ENCODE data around the gene AUTS2.
"Not testable (repeated sequence)": the region's sequence is repeated elsewhere in the genome, so short reads cannot be mapped to it uniquely, and the experiment has no call there.

The AUTS2 gene

GRCh38 chr7:70632400-70632799, 1034.1 kb downstream of the AUTS2 start:
- no peak for DNase-seq

- DNase-seq: no peak
These were observed 1035.8 kb downstream of the AUTS2 start for GRCh38 chr7:70634071-70634470.

- no peak for DNase-seq
These were observed 1036.4 kb downstream of the AUTS2 start for GRCh38 chr7:70634610-70635068.

DNA sequence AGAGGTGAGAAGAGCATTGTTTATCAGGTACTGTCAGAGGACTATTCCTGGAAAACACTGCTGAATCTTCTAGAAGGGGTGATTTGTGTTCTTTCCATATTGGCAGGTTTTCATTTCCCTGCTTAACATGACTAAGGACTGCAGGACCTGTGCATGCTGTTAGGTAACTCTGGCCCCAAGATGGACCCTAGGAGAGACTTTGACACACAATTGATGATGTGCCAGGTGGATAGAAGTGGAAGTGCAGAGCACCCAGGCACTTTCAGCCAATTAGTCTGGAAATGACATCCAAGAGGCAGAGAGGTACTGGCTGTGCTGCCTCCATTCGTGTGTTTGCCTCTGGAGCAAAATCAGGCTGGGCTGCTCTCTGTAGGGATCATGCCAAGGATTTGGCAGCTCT, 1037.4 kb downstream of the AUTS2 start:
- DNase-seq: no peak

DNA sequence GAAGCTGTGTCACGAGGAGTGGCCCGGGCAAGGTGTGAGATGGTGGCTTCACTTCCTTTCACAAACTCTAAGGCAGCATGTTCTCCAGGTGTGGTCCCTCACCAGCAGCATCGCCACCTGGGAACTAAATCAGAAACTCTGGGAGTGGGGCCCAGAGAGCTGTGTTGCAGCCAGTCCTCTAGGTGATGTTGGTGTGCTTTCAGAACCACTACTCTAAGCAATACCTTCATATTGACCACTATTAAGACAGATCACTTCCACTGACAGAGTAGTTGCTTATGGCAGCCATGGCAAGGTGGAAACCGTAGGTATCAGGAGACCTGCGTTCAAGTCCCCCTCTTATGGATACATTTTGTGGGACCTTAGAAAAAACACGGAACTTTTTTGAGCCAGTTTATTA, 1037.9 kb downstream of the AUTS2 start:
- DNase-seq: no peak

GRCh38 chr7:70637726-70638125, 1039.5 kb downstream of the AUTS2 start:
- DNase-seq: no peak

GRCh38 chr7:70638158-70639107, 1040.2 kb downstream of the AUTS2 start:
- DNase-seq: no peak

DNA sequence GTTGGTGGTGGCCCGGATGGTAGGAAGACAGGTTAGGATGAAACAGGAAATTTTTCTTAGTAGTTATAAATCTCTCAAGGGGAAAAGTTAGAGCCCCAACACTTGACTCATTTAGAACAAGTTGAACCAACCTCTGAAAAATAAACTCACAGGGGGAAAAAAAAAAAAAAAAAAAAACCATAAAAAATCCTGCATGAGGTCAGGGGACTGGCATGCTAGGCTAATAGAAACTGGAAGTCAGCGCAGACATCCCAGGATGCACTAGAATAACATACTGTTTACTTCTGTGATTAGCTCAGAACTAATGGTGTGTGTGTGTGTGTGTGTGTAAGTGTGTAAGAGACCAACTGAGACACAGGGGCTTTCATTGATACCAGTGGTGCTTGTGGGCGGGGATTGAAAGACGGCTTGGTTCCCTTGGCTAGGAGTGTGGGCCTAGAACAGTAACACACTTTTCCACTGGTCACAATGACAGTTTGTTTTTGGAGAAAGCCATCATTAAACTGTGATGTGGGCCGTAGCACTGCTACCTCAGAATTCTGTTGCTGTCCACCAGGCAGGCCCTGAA, 1042.1 kb downstream of the AUTS2 start:
- no peak for DNase-seq

DNA sequence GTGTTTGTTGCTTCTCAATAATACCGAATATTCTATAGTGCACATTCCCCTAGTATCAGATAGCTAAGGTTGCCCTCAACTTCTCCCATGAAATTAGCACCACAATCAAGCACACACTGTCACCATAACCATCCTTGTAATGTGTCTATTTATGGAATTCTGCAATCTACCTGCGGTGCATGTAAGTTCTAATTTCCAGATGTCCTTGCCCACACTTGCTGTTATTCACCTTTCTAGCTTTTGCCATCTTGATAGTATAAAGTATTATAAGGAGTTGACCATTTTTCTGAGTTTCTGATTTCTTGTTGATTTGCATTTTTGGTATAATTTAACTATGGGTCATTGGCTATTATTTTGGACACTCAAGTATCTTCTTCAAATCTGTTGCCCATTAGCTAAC, 1043.6 kb downstream of the AUTS2 start:
- no peak for DNase-seq

GRCh38 chr7:70645279-70645678, 1047.0 kb downstream of the AUTS2 start:
- no peak for DNase-seq

DNA sequence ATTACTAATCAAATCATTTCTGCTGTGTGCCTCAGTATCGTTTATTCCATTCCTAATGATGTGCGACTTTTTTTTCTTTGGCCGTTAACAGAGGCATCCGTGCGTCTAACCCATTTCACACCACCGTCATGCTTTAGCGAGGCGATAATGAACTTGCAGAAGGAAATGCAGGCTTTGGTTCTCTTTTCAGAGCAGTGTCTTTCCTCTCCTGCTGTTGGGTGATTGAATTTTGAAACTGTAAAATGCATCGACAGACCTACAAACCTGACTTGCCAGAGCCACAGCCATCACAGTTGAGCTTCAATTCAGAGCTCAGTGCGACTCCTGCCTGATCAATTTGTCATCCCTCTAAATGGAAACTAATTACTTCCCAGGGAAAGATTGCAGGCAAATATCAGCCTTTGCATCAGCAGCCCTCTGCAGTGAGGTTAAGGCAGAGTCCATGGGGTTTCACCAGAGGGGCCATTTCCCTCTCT, 1047.6 kb downstream of the AUTS2 start:
- no peak for DNase-seq

GRCh38 chr7:70646536-70647248, 1048.4 kb downstream of the AUTS2 start:
- no peak for DNase-seq

DNA sequence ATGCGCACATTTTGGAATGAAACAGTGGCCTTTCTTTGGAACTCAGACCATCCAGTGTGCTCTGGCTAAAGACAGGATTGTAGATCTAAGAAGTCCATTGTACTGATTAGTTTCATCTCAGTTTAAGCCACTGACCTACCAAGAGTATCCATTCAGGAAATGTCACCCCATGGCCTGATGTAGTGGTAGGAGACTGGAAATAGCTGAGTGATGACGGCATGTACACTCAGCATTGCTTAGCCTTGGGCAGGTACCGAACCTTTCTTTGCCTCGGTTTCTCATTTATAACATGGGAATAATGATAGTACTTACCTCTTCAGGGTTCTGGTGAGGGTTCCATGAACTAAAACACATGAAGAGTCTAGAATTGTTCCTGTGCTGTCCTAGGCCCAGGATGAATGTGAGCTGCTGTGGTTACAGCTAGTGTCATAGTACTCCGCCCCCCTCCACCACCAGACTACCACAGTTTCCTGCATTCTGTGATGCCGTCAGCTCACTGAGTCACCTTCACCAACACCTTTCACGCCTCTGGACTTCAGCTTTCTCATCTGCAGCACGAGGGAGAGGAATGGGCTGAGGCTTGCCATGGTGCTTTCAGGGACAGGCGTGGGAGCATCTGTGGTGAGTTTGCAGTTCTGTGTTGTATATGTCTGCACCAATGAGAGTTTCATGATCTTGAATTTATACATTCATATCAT, 1049.7 kb downstream of the AUTS2 start:
- DNase-seq: peak; percentile 89

DNA sequence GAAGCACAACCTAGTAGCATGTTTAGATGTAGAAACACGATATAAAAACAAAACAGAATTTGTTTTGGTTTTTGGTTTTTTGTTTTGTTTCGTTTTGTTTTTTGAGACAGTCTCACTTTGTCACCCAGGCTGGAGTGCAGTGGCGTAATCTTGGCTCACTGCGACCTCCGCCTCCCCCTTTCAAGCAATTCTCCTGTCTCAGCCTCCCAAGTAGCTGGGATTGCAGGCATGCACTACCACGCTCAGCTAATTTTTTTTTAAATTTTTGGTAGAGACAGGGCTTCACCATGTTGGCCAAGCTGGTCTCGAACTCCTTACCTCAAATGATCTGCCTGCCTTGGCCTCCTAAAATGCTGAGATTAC, 1050.2 kb downstream of the AUTS2 start:
- not testable (repeated sequence) for DNase-seq

GRCh38 chr7:70649323-70649722, 1051.0 kb downstream of the AUTS2 start:
- no peak for DNase-seq

GRCh38 chr7:70654146-70654545, 1055.9 kb downstream of the AUTS2 start:
- DNase-seq: no peak

DNA sequence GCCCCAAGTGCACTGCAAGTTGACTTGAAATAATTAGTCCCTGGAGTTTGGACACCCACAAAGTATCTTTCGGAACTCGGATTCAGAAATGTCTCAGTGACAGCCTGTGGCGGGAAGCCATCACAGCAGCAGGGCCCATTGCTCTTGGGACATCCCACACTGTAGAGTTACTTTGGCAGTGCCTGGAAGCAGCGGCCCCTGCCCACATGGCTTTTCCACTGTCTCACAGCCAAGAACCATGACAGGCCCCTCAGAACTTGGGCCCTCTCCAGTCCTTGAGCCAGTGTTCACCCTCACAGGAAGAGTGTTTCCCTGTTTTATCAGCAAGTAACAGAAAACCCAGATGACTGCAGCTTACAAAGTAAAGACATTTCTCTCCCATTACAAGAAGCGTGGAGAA, 1056.7 kb downstream of the AUTS2 start:
- no peak for DNase-seq

DNA sequence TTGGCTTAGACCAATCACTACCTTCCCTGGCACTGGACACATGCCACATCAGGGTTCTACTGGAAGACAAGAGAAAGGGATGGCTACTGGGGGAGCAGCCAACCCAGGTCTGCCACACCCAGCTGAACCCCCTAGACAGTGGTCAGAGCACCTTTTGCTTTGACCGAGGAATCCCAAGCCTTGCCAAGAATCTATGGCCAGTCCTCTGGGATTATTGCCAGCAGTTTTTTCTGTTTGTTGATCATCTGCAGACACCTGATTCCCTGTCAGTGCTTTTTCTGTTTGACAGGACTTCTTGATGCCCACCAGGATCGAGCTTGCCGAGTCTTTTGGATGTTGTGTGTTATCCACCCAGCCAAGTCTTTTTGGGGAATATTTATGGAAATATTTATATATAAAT, 1057.4 kb downstream of the AUTS2 start:
- no peak for DNase-seq

- DNase-seq: no peak
These were observed 1059.3 kb downstream of the AUTS2 start for GRCh38 chr7:70657571-70657970.

DNA sequence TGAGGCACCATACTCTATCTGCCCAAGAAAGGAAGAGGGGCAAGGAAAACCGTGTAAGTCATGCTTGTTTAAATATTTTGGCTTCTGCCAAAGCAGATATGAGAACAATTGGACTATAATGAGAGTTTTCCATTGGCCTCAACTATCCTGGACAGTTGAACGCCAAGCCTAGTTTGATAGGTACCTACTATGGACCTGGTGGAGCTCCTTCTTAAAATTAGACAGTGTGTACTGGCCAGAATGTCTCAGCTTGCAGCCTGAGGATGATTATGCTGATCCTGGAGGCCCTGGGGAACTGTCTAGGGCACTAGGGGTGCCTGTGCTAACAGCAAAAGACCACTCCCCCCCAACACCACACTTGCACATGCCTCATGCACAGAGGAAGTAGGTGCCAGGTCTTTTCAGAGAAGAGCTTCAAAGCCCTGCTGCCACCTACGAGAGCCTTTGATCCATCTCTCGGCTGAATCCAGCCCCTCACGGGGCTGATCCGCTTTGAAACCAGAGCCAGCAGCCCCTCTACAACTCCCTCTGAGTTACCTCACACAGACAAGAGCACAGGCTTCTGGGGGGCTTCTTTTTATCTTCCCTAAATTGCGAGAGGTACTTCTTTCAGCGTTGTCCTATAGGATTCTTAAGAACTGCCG, 1059.8 kb downstream of the AUTS2 start:
- DNase-seq: no peak

DNA sequence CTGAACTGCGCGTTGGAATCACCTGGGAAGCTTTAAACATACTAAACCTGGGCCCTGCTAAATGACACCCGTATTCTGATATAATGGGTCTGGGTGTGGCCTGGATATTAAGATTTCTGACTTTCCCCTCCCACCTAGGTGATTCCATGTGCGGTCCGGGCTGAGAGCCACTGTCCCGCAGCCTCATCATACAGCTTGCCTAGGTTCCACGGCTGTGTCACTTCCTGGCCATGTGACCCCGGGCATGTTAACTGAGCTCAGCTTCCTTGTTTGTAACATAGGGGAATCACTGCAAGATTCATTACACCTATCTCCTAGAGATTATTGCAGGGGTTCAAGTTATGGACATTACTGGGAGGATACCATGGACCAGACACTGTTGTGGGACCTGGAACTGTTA, 1061.0 kb downstream of the AUTS2 start:
- DNase-seq: no peak

DNA sequence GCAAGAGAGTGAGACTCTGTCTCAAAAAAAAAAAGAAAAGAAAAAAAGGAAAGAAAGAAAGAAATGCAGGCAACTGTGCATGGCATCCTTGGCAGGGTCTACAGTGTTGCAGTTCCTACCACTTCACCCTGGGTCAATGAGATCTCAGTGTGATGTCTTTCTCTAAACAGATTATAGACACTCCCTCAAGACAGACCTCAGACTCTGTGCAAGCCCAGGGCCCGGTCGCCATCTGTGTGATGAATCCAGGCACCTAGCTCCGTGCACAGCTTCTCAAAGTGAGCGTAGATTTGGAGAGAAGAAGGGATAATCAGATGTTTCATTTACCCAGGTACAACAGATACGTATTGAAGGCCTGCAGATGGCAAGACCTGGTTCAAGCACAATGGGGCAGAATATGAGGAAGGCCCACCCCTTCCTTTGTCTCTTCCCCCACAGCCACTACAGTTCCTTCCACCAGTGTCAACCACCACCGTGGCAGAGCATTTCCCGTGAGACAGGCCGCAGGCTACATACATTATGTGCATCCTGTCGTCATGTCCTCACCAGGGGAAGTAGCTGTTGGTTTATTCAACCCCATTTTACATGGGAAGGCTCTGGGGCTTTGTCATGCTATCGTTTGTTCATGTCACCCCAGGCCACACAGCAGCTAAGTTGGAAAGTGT, 1062.0 kb downstream of the AUTS2 start:
- peak; percentile 26 for DNase-seq

Data from activated CD4-positive, alpha-beta T cell treated with anti-CD3 and anti-CD28 coated beads, Interleukin-2, amount 50 U/mL, for 16 hours (primary cell).